Measurements from ENCODE around the gene ULK4. TPM values are rescaled to one million over a fixed set of nuclear protein-coding genes. Genes with fewer than 3 reads are reported as not detected.

The ULK4 gene
- polyA plus RNA-seq, 1 of the 3 experiments (the other 2 are of a cell fraction) = 6.2 TPM

DNA sequence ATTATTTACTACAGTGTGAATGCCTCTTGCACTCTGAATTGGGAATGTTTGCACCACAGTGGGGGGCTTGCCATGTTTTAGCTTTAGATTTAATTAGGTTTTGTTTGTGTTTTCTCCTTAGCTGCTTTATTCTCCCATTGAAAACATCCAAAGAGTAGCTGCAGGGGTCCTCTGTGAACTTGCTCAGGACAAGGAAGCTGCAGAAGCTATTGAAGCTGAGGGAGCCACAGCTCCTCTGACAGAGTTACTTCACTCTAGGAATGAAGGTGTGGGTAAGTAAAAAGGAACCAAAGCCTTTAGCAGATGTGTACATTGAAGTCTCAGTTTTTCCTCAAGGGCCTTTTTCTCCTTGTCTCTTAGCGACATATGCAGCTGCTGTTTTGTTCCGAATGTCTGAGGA, 725.7 kb downstream of the ULK4 start:
- CTCF ChIA-PET = interaction anchor here (0.9 to 1.6 kb wide), 4 partner anchors 11 to 652 kb away, joined by 3 to 4 read pairs (median 3); no protein-coding TSS in a partner anchor
- Histone ChIP-seq H4K20me1 (ENCODE audit: insufficient read depth) (peaks cover 47% of the 10 kb centered on the region), H3K9me3 (no peaks in the 10 kb centered on the region), H3K9ac (no peak overlapping the region), H3F3A (replicated peaks; ENCODE audit: insufficient read depth) (no peaks in the 10 kb centered on the region), H3K36me3 (replicated peaks in 1 of 2; ENCODE audit: control insufficient read depth in 1 of 2, insufficient read depth in 2 of 2, low read length in 1 of 2) (peaks cover 91 to 99% of the 10 kb centered on the region in 2 experiments), H3K79me2 (ENCODE audit: insufficient read depth) (peaks cover 13% of the 10 kb centered on the region; the same call in 1 of the 2 replicates), H3K27ac (ENCODE audit: low read depth in 2 of 2, low read length in 1 of 2) (no peak overlapping the region; a peak in 1 of 4 replicates), H3K4me1 (ENCODE audit: control insufficient read depth in 1 of 2, insufficient read depth in 2 of 2, low read depth in 1 of 2, low read length in 1 of 2) (peaks cover 0 to 7% of the 10 kb centered on the region in 2 experiments; a peak in 2 of 4 replicates), H3K27me3 (ENCODE audit: insufficient read depth) (no peaks in the 10 kb centered on the region), H3K4me3 (ENCODE audit: low read depth in 2 of 2, low read length in 1 of 2) (no peak overlapping the region), H2AFZ (ENCODE audit: low read depth) (no peak overlapping the region), H3K4me2 (no peak overlapping the region), H3K9me2 (no peaks in the 10 kb centered on the region)
- WGBS (ENCODE audit: low lambda C conversion rate) = 100% methylated on average over 2 of the region's 2 CpGs
- DNase-seq = no peak
- POLR2A ChIA-PET = interaction anchor here (1.2 kb wide), 1 partner anchor 9 kb away, joined by 3 read pairs; no protein-coding TSS in a partner anchor
- TF ChIP-seq MXI1 (IDR thresholded peaks at IDR 0.05; ENCODE audit: low read depth, low read length) (no peak), RXRA (IDR thresholded peaks at IDR 0.05; ENCODE audit: borderline replicate concordance, low read depth) (no peak), CHD2 (IDR thresholded peaks at IDR 0.05; ENCODE audit: low read length, partially characterized antibody) (no peak), REST (IDR thresholded peaks at IDR 0.05; ENCODE audit: low read depth, low read length) (no peak), TCF12 (IDR thresholded peaks at IDR 0.05) (no peak), YY1 (IDR thresholded peaks at IDR 0.05; ENCODE audit: low read depth) (no peak), NRF1 (IDR thresholded peaks at IDR 0.05; ENCODE audit: low read depth, low read length) (no peak), NFIC (IDR thresholded peaks at IDR 0.05; ENCODE audit: borderline replicate concordance) (no peak)
- TF ChIP-seq, protein P1, sequence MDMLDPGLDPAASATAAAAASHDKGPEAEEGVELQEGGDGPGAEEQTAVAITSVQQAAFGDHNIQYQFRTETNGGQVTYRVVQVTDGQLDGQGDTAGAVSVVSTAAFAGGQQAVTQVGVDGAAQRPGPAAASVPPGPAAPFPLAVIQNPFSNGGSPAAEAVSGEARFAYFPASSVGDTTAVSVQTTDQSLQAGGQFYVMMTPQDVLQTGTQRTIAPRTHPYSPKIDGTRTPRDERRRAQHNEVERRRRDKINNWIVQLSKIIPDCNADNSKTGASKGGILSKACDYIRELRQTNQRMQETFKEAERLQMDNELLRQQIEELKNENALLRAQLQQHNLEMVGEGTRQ (IDR thresholded peaks at IDR 0.05; ENCODE audit: borderline replicate concordance, low read depth, low read length) = no peak

GRCh38 chr3:41234823-41235721, 726.8 kb downstream of the ULK4 start:
- H3K27ac ChIP-seq (ENCODE audit: low read depth in 2 of 2, low read length in 1 of 2) = no peak overlapping the region; a peak in 2 of 4 replicates
- no peak overlapping the region for H3K4me3 ChIP-seq (ENCODE audit: low read depth in 2 of 2, low read length in 1 of 2)
- no peak overlapping the region for H3K4me2 ChIP-seq
- H3K9me2 ChIP-seq = no peaks in the 10 kb centered on the region
- no peaks in the 10 kb centered on the region for H3K27me3 ChIP-seq (ENCODE audit: insufficient read depth)
- peaks cover 86 to 94% of the 10 kb centered on the region in 2 experiments for H3K36me3 ChIP-seq (replicated peaks in 1 of 2; ENCODE audit: control insufficient read depth in 1 of 2, insufficient read depth in 2 of 2, low read length in 1 of 2)
- CTCF ChIA-PET = interaction anchor here (1.0 to 1.6 kb wide), 4 partner anchors 9 to 651 kb away, joined by 3 to 4 read pairs (median 4); no protein-coding TSS in a partner anchor
- 75% methylated on average over 6 of the region's 6 CpGs for WGBS (ENCODE audit: low lambda C conversion rate)
- DNase-seq = no peak
- H3K79me2 ChIP-seq (ENCODE audit: insufficient read depth) = peaks cover 25% of the 10 kb centered on the region
- H3K4me1 ChIP-seq (ENCODE audit: control insufficient read depth in 1 of 2, insufficient read depth in 2 of 2, low read depth in 1 of 2, low read length in 1 of 2) = peaks cover 0 to 7% of the 10 kb centered on the region in 2 experiments; a peak in 1 of 4 replicates
- H2AFZ ChIP-seq (ENCODE audit: low read depth) = no peak overlapping the region
- H4K20me1 ChIP-seq (ENCODE audit: insufficient read depth) = peaks cover 44% of the 10 kb centered on the region
- H3F3A ChIP-seq (replicated peaks; ENCODE audit: insufficient read depth) = no peaks in the 10 kb centered on the region
- no peak overlapping the region for H3K9ac ChIP-seq
- POLR2A ChIA-PET = no interaction called here
- no peaks in the 10 kb centered on the region for H3K9me3 ChIP-seq
- TF ChIP-seq, protein P2, sequence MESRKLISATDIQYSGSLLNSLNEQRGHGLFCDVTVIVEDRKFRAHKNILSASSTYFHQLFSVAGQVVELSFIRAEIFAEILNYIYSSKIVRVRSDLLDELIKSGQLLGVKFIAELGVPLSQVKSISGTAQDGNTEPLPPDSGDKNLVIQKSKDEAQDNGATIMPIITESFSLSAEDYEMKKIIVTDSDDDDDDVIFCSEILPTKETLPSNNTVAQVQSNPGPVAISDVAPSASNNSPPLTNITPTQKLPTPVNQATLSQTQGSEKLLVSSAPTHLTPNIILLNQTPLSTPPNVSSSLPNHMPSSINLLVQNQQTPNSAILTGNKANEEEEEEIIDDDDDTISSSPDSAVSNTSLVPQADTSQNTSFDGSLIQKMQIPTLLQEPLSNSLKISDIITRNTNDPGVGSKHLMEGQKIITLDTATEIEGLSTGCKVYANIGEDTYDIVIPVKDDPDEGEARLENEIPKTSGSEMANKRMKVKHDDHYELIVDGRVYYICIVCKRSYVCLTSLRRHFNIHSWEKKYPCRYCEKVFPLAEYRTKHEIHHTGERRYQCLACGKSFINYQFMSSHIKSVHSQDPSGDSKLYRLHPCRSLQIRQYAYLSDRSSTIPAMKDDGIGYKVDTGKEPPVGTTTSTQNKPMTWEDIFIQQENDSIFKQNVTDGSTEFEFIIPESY (IDR thresholded peaks at IDR 0.05; ENCODE audit: borderline replicate concordance, low read depth) = no peak
- TF ChIP-seq MEF2A (IDR thresholded peaks at IDR 0.05; ENCODE audit: borderline replicate concordance, low read depth) = no peak
- TF ChIP-seq, protein P3, sequence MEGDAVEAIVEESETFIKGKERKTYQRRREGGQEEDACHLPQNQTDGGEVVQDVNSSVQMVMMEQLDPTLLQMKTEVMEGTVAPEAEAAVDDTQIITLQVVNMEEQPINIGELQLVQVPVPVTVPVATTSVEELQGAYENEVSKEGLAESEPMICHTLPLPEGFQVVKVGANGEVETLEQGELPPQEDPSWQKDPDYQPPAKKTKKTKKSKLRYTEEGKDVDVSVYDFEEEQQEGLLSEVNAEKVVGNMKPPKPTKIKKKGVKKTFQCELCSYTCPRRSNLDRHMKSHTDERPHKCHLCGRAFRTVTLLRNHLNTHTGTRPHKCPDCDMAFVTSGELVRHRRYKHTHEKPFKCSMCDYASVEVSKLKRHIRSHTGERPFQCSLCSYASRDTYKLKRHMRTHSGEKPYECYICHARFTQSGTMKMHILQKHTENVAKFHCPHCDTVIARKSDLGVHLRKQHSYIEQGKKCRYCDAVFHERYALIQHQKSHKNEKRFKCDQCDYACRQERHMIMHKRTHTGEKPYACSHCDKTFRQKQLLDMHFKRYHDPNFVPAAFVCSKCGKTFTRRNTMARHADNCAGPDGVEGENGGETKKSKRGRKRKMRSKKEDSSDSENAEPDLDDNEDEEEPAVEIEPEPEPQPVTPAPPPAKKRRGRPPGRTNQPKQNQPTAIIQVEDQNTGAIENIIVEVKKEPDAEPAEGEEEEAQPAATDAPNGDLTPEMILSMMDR (IDR thresholded peaks at IDR 0.05) = no peak
- TF ChIP-seq SMC3 (IDR thresholded peaks at IDR 0.05; ENCODE audit: low read depth, low read length) = no peak
- TF ChIP-seq IRF3 (IDR thresholded peaks at IDR 0.05; ENCODE audit: low read depth, low read length) = no peak
- no peak for TF ChIP-seq EZH2phosphoT487 (IDR thresholded peaks at IDR 0.05; ENCODE audit: borderline replicate concordance, low read depth)
